Neuron (in vitro differentiated cells): ENCODE data around the gene CELSR3.

Source experiments
- H2AFZ ChIP-seq: one replicate; pipeline ENCODE4 v1.6.1; 2013; ENCODE audit warnings: low read depth, mild to moderate bottlenecking, inconsistent platforms, low read length, moderate library complexity
- H3K27me3 ChIP-seq: one replicate; pipeline ENCODE4 v1.6.1; 2013; ENCODE audit warnings: low read length; ENCODE audit not compliant: insufficient read depth
- H3K36me3 ChIP-seq: one replicate; pipeline ENCODE4 v1.6.1; 2013; ENCODE audit warnings: low read length; ENCODE audit not compliant: insufficient read depth
- H3K4me1 ChIP-seq: one replicate; pipeline ENCODE4 v1.6.1; 2013; ENCODE audit warnings: low read length; ENCODE audit not compliant: insufficient read depth
- H3K4me3 ChIP-seq: 2 replicates; pipeline ENCODE4 v1.5.1; 2013; ENCODE audit warnings: mild to moderate bottlenecking, low read length, moderate library complexity
- H3K9me3 ChIP-seq: one replicate; pipeline ENCODE4 v1.6.1; 2013; ENCODE audit warnings: low read length

Gene CELSR3

DNA sequence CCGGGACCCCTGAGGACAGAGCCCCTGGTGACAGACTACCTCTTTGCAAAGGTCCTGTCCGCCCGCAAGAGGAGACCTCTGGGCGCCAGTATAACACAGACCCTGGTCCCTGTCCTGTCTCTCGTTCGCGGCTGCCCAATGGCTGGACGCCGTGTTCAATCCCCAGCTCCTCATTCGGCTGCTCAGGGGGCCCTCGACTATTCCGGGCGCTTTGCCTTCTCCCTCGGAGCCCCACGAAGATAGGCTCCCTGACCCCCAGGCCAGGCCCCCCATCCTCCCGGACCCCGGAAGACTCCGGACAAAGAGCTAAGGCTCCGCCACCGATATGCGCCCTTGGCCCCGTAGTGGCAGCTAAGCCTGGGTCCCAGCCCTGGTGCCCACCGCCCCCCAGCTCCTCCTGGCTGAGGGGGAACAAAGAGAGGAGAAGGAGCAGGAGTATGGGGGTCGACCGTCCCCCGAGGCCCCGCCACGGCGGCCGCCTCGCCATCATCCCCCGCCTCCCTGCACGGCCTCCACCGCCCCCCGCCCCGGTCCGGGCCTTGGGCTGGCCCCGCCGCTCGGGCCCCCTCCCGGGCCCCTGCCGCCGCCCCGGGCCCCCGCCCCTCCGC, 437 bp downstream of the CELSR3 start:
- peaks cover 33% of the 10 kb centered on the region for H3K9me3 ChIP-seq
- H3K4me3 ChIP-seq, result peak overlapping the region; percentile 63
- no peak overlapping the region for H2AFZ ChIP-seq
- H3K36me3 ChIP-seq, result peaks cover 43% of the 10 kb centered on the region
- H3K4me1 ChIP-seq, result peaks cover 3% of the 10 kb centered on the region
- no peaks in the 10 kb centered on the region for H3K27me3 ChIP-seq

DNA sequence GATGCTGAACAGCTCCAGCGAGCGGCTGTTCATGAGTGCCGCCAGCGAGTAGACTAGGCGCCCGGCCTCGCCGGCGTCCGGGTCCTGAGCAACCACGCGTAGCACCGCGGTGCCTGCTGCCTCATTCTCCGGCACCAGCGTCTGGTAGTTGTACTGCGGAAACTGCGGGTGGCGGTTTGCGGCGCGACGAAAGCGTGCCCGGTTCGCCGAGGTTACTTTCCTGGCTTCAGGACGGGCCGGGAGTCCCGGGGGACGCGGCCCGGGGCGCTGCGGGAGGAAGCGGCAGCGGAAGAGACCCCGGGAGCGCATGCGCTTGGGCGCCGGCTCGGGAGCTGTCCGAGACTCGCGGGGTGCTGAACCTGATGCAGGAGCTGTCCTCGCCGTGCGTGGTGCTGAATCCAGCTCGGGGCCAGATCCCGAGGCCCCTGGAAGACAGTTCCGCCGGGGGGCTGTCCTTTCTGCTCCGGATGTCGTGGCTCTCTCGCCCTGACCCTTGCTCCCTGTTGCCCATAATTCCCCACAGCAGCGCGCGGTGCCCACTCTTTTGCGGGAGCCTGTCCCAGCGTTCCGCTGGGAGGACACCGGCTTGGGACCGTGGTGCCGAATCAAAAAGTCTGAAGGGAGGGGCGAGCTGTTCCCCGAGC, 1.1 kb downstream of the CELSR3 start:
- Histone ChIP-seq H3K4me3 (peak overlapping the region; percentile 63), H2AFZ (no peak overlapping the region), H3K27me3 (no peaks in the 10 kb centered on the region), H3K9me3 (peaks cover 33% of the 10 kb centered on the region), H3K36me3 (peaks cover 47% of the 10 kb centered on the region), H3K4me1 (peaks cover 3% of the 10 kb centered on the region)

DNA sequence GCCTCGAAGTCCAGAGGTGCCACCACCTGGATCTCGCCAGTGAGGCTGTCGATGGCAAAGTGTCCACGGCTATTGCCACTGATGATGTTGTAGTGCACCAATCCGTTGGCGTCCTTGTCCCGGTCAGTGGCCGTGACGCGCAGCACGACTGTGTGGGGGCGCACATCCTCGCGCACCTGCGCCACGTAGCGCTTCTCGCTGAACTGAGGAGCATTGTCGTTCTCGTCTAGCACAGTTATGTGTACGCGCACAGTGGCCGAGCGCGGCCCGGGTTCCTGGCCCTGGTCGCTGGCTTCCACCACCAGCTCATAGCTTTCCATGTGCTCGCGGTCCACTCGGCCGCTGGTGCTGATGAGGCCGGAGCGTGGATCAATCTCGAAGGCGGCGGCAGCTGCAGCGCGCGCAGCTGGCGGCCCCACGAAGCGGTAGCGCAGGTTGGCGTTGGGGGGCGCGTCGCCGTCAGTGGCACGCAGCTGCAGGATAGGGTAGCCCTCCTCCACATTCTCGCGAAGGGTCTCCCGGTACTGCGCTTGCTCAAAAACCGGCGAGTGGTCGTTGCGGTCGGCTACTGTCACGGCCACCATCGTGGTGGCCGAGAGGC, 1.8 kb downstream of the CELSR3 start:
- Histone ChIP-seq H3K36me3 (peaks cover 51% of the 10 kb centered on the region), H2AFZ (no peak overlapping the region), H3K9me3 (peaks cover 33% of the 10 kb centered on the region), H3K27me3 (no peaks in the 10 kb centered on the region), H3K4me1 (peaks cover 3% of the 10 kb centered on the region), H3K4me3 (no peak overlapping the region)

DNA sequence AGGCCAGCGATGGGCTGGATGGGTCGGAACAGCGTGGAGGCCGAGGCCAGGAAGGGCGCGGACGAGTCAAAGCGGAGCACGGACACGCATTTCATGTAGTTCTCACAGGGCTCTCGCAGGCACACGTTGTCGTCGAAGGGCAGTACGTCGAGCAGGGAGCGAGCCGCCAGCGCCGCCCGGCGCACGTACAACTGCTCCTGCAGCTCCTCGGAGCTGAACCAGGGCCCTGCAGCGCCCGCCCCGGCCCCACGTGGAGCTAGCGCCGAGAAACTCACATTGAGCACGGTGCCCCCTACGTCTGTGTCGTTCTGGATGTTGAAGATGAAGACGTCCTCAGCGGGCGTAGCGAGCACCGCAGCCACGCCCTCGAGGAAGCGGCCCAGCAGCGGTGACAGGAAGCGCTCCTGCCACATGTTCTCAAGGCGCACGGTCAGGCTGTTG, 5.8 kb downstream of the CELSR3 start:
- H3K4me3 ChIP-seq, result no peak overlapping the region
- H2AFZ ChIP-seq, result no peak overlapping the region
- no peaks in the 10 kb centered on the region for H3K27me3 ChIP-seq
- peaks cover 88% of the 10 kb centered on the region for H3K36me3 ChIP-seq
- peaks cover 33% of the 10 kb centered on the region for H3K9me3 ChIP-seq
- H3K4me1 ChIP-seq, result no peaks in the 10 kb centered on the region

DNA sequence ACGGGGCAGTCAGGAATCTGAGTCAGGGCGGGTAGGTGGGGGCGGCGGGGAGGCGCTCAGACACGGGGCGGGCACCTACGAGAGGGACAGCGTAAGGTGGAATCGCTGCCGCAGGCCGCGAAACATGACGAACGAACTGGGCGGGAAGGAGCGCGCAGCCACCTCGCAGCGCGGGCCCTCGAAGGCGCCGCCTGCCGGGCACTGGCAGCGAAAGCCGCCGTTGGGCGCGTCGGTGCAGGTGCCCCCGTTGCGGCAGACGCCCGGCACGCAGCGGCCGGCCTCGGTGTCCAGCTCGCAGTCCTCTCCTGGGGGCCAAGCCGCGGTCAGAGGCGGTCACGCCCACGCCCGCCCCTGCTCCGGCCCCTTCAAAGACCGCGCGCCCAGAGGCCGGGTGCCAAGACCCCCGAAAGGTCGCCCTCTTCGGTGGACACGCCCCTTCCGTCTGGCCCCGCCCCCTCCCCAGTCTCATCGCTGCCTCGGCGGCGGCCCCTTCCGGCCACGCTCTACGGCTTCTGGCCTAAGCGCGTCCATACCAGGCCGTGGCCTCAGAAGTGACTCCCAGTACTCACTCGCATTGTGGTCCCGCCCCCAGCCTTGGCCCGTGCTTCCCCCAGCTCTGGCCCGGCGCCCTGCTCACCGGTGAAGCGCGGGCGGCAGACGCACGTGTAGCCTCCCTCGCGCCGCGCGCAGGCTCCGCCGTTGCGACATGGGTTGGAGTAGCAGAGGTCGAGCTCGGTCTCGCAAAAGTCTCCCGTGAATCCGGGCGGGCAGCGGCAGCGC, 6.4 kb downstream of the CELSR3 start:
- peaks cover 93% of the 10 kb centered on the region for H3K36me3 ChIP-seq
- H3K4me3 ChIP-seq, result no peak overlapping the region

DNA sequence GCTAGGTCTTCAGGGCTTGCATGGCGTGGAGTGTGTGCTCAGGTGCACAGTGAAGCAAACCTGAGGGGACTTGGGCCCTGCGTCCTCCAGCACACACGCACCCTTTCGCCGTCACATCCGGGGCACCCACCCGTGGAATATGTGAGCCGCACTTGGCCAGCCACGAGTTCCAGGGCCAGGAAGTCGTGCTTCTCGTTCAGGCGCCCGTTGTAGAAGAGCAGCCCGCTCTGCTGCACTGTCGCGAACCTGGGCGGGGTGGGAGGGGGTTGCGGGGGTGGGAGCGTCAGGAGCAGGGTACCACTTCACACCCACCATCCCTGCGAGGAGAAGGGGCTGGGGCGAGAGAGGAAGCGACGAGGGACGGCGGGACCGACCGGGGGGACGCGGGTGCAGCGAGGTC, 7.1 kb downstream of the CELSR3 start:
- H3K4me3 ChIP-seq, result no peak overlapping the region
- H3K4me1 ChIP-seq, result no peaks in the 10 kb centered on the region
- peaks cover 26% of the 10 kb centered on the region for H3K9me3 ChIP-seq
- peaks cover 93% of the 10 kb centered on the region for H3K36me3 ChIP-seq
- no peak overlapping the region for H2AFZ ChIP-seq
- H3K27me3 ChIP-seq, result no peaks in the 10 kb centered on the region

More for the DNA sequence above, 6.4 kb downstream of the CELSR3 start:
- H3K4me1 ChIP-seq, result no peaks in the 10 kb centered on the region
- H3K27me3 ChIP-seq, result no peaks in the 10 kb centered on the region
- no peak overlapping the region for H2AFZ ChIP-seq
- H3K9me3 ChIP-seq, result peaks cover 33% of the 10 kb centered on the region

DNA sequence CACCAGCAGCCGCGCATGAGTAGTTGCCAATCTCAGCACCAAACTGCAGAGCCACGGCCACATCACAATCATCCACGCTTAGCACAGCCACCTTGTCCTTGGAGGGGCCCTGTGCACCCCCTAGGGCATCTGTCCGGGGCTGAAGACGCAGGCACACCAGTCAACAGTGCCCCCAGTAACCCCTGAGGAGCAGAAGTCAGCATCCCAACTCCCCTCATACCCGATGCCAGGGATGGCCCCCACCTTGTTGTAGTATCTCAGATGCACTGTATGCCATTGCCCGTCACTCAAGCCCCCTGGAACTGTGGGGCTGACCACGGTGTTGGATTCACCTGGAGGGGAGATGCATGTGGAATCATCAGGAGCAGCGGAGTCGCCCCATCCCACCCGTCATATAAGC, 7.6 kb downstream of the CELSR3 start:
- Histone ChIP-seq H2AFZ (no peak overlapping the region), H3K36me3 (peaks cover 93% of the 10 kb centered on the region), H3K9me3 (peaks cover 21% of the 10 kb centered on the region), H3K4me3 (no peak overlapping the region), H3K27me3 (no peaks in the 10 kb centered on the region), H3K4me1 (no peaks in the 10 kb centered on the region)

DNA sequence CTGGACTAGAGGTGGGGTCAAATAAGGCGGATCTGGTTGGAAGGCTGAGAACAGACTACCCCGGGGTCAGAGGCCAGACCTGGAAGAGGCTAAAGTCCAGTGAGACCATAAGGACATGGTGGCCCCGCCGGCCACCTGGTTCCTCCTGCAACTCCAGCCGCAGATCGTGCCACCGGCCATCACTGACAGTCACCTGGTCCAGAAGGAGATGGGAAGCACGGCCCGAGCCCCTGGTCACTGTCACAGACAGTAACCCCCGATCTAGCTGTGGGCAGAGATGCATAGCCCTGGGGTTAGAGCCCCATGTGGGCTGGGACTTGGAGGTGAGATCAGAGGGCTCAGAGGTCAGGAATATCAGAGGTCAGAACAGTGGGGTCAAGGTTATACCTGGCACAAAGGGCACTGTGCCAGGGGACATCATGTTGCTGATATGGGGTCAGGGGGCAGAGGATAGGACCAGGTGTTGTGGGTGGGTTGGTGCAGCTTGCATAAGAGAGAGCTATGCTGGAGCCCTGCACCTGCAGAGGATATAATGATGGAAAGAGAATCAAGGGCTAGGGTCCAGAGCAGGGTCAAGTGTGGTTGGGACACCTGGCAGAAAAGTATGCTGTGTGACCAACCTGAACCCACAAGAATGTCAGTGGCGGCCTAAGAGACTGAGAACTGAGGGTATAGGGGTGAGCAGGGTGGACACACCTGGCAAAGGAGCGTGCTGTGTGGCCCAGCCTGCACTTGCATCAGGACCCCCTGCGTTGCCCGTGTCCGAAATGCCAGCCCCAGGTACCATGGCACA, 9.6 kb downstream of the CELSR3 start:
- Histone ChIP-seq H3K36me3 (peaks cover 89% of the 10 kb centered on the region), H3K4me1 (no peaks in the 10 kb centered on the region), H3K27me3 (no peaks in the 10 kb centered on the region), H3K9me3 (peaks cover 4% of the 10 kb centered on the region), H2AFZ (no peak overlapping the region), H3K4me3 (no peak overlapping the region)

DNA sequence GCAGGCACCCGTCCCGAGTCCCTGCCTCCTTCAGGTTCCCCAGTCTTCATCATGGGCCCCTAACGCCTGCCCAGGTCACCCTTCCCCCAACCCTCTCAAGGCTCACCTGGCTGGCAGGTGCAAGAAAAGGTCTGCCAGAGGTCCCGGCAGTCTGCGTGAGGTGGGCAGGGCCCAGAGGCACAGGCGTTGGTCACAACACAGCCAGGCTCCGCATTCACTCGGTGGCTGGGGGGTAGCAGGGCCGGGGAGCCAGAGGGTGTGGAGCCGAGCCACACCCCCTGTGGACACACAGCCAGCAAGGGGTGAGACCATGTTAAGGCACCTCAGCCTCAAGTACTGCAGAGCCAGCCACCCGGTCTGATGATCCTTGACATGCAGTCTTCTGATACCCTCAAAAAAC, 10.9 kb downstream of the CELSR3 start:
- H2AFZ ChIP-seq, result no peak overlapping the region
- no peak overlapping the region for H3K4me3 ChIP-seq
- no peaks in the 10 kb centered on the region for H3K9me3 ChIP-seq
- no peaks in the 10 kb centered on the region for H3K27me3 ChIP-seq
- H3K36me3 ChIP-seq, result peaks cover 79% of the 10 kb centered on the region
- H3K4me1 ChIP-seq, result no peaks in the 10 kb centered on the region

DNA sequence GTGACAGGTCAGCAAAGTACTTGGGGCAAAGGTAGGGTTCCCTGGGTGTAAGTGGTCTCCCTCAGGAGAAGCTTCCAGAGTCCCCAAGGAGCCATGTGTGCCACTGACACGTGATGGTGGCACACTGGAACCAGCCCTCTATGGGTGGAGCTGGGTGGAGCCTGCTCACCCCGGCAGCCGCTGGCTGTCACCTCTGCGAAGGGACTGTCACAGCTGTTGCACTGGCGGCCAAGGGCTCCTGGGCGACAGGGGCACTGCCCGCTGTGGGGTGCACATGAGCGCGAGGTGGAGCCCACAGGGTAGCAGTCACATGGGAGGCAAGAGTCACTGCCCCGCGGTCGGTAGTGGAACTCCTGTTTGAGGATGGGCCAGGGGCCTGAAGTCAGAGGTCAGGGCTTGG, 12.0 kb downstream of the CELSR3 start:
- Histone ChIP-seq H3K4me1 (no peaks in the 10 kb centered on the region), H3K36me3 (peaks cover 84% of the 10 kb centered on the region), H3K27me3 (no peaks in the 10 kb centered on the region), H3K4me3 (no peak overlapping the region), H3K9me3 (no peaks in the 10 kb centered on the region), H2AFZ (no peak overlapping the region)

DNA sequence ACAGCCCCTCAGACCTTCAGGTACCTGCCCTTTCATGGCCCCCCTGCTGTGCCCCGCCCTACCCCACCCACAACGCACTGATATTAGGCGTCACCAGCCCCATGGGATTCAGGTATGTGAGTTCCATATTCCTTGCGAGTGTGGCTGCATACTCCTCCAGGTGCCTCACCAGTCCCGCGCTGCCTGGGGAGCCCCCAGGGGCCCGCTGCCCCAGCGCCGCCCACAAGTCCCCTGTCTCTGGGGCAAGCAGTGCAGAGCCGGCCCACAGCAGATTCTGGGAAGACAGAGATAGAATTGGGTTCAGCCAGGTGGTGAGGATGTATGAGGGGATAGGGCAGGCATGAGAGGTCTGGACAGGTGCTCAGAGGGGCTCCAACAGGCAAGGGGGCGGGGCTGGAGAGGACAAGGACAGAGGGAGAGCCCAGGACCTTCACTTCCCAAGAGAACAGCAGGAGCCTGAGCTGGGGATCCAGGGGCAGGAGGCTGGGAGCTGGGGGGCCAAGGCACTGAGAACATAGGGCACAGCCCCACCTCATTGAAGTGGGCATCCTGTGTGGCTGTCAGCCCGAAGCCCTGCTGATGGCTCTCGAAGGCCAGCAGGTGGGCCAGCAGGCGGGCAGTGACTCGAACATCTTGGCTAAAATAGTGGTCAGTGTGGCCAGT, 14.4 kb downstream of the CELSR3 start:
- Histone ChIP-seq H3K27me3 (no peaks in the 10 kb centered on the region), H2AFZ (no peak overlapping the region), H3K4me3 (no peak overlapping the region), H3K4me1 (no peaks in the 10 kb centered on the region), H3K36me3 (peaks cover 84% of the 10 kb centered on the region), H3K9me3 (no peaks in the 10 kb centered on the region)

DNA sequence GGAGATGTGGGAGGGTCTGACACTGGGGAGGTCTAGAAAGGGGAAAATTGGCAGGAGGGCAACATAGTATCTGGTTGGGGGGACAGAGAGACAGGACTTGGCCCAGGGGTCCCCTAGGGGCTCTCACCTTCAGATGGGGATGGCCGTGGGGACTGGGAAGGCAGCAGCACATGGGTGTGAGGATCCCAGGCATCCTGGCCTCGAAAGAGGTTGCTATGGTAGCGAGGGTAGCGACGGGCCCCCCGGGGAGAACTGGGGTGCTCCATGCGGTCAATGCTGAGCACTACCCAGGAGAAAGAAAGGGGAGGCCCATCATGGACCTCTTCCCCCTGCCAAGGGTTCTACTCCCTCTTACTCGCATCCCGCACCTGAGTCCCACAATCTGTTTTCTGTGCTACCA, 15.0 kb downstream of the CELSR3 start:
- no peaks in the 10 kb centered on the region for H3K4me1 ChIP-seq
- no peaks in the 10 kb centered on the region for H3K9me3 ChIP-seq
- peaks cover 84% of the 10 kb centered on the region for H3K36me3 ChIP-seq
- H2AFZ ChIP-seq, result no peak overlapping the region
- H3K4me3 ChIP-seq, result no peak overlapping the region
- no peaks in the 10 kb centered on the region for H3K27me3 ChIP-seq
